ENCODE results near the gene PEPD. TPM values are rescaled to one million over a fixed set of nuclear protein-coding genes. Genes with fewer than 3 reads are reported as not detected.

The PEPD gene
- total and polyA plus RNA-seq, 4 donors, result 37.3 to 211 (median 117) TPM

GRCh38 chr19:33374236-33374714, 147.3 kb downstream of the PEPD start:
- Histone ChIP-seq H3K27me3 (ENCODE audit: control insufficient read depth in 4 of 4, insufficient read depth in 4 of 4, low read length in 3 of 4) (no peaks in the 10 kb centered on the region), H3K36me3 (ENCODE audit: control insufficient read depth in 4 of 4, insufficient read depth in 3 of 4, low read depth in 1 of 4, low read length in 3 of 4) (no peaks in the 10 kb centered on the region), H3K9me3 (ENCODE audit: control insufficient read depth in 4 of 4, low read length in 3 of 4) (no peaks in the 10 kb centered on the region), H3K4me3 (ENCODE audit: low read depth in 1 of 3, low read length in 3 of 3) (peak overlapping the region; percentile 92 to 94 (median 93)), H3K9ac (ENCODE audit: low read depth in 1 of 2, low read length in 2 of 2) (peak overlapping the region; percentile 89 to 100), H3K4me1 (ENCODE audit: control insufficient read depth in 4 of 4, insufficient read depth in 4 of 4, low read length in 3 of 4) (peaks cover 8 to 54% (median 37%) of the 10 kb centered on the region in 4 donors), H3K27ac (ENCODE audit: low read depth in 1 of 2, low read length in 2 of 2) (peak overlapping the region; percentile 92 to 96)
- WGBS, result 1% methylated on average over 22 of the region's 22 CpGs
- TF ChIP-seq TAF1 (conservative IDR thresholded peaks at IDR 0.05) (peak; percentile 25), CTCF (IDR thresholded peaks at IDR 0.05; ENCODE audit: low read depth, low read length, missing input control) (no peak), RAD21 (IDR thresholded peaks at IDR 0.05) (peak in 1 of 2 donors; percentile 43), FOXA1 (IDR thresholded peaks at IDR 0.05) (no peak), EGR1 (IDR thresholded peaks at IDR 0.05; ENCODE audit: low read depth in 2 of 2) (no peak), FOXA2 (IDR thresholded peaks at IDR 0.05) (no peak), MAX (IDR thresholded peaks at IDR 0.05) (no peak), JUND (IDR thresholded peaks at IDR 0.05) (no peak), RXRA (IDR thresholded peaks at IDR 0.05) (no peak)
- no peak for DNase-seq (ENCODE audit: low spot score)

DNA sequence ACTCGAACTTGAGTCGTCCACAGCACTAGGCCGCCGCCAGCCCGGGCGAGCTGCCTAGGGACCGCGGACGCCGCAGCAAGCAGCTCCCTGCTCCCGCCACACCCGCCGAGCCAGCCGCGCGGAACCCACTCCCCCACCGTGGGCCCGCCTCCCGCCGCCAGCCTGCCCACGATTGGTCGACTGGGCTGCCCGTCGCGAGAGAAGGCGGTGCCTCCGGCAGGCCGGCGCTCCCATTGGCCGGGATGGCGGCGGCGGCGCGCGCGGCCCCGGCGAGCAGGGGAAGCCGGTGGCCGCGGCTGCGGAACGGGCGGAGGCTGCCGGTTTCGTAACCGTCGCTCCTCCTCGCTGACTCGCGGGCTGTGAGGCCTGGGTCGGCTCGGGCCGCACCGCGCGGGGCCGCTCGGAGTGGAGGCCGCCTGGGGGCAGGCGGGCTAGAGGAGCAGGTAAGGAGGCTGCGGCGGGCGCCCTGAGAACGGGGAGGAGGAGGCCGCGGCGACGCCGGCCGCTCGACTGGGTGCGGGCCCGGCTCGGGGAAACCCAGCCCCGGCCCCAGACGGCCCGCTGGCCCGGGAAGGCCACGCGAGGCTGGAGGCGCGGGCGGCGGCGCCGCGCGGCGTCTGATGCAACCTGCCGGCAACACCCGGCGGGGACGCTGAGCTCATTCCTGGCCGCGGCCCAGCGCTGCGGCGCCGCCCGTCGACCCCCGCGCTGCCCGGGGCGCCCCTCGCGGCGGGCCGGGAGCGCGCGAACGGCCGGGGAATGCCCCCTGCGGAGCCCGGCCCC, 147.9 kb downstream of the PEPD start, which contains the start of gene CEBPG:
Gene CEBPG, plus strand, starts transcription at position 257 of the 783 bp plus-strand sequence. CDS start 5,531 bp downstream, outside the sequence.
- under 1% methylated on average over 118 of the region's 118 CpGs for WGBS
- Histone ChIP-seq H3K9me3 (ENCODE audit: control insufficient read depth in 4 of 4, low read length in 3 of 4) (no peaks in the 10 kb centered on the region), H3K36me3 (ENCODE audit: control insufficient read depth in 4 of 4, insufficient read depth in 3 of 4, low read depth in 1 of 4, low read length in 3 of 4) (no peaks in the 10 kb centered on the region), H3K4me1 (ENCODE audit: control insufficient read depth in 4 of 4, insufficient read depth in 4 of 4, low read length in 3 of 4) (peaks cover 8 to 48% (median 33%) of the 10 kb centered on the region in 4 donors), H3K27ac (ENCODE audit: low read depth in 1 of 2, low read length in 2 of 2) (peak within 1 kb of the TSS; percentile 92 to 96), H3K4me3 (ENCODE audit: low read depth in 1 of 3, low read length in 3 of 3) (peak within 1 kb of the TSS; percentile 92 to 94 (median 93)), H3K27me3 (ENCODE audit: control insufficient read depth in 4 of 4, insufficient read depth in 4 of 4, low read length in 3 of 4) (no peaks in the 10 kb centered on the region), H3K9ac (ENCODE audit: low read depth in 1 of 2, low read length in 2 of 2) (peak within 1 kb of the TSS; percentile 92 to 100)
- TF ChIP-seq HNF4A (conservative IDR thresholded peaks at IDR 0.05) (no peak), EGR1 (IDR thresholded peaks at IDR 0.05; ENCODE audit: low read depth in 2 of 2) (no peak), SP1 (IDR thresholded peaks at IDR 0.05) (peak; percentile 28), REST (IDR thresholded peaks at IDR 0.05) (peak; percentile 34), CTCF (IDR thresholded peaks at IDR 0.05; ENCODE audit: low read depth, low read length, missing input control) (peak; percentile 18), FOXA2 (IDR thresholded peaks at IDR 0.05) (no peak), RAD21 (IDR thresholded peaks at IDR 0.05) (no peak), YY1 (IDR thresholded peaks at IDR 0.05) (peak; percentile 43), RXRA (IDR thresholded peaks at IDR 0.05) (no peak), FOXA1 (IDR thresholded peaks at IDR 0.05) (no peak)
- DNase-seq (ENCODE audit: low spot score), result peak; percentile 97

Measured in liver (tissue), 9 donors.